ENCODE results near the gene GTF3A.

GTF3A gene

GRCh38 chr13:27432180-27432579, 7.8 kb downstream of the GTF3A start:
- Histone ChIP-seq H3K9ac (ENCODE audit: low read depth, low read length) (no peak overlapping the region), H4K20me1 (ENCODE audit: insufficient read depth, low read length) (peaks cover 47% of the 10 kb centered on the region), H3K4me1 (ENCODE audit: insufficient read depth, low read length) (peaks cover 52% of the 10 kb centered on the region), H3K27me3 (ENCODE audit: insufficient read depth, low read length, poor library complexity) (no peaks in the 10 kb centered on the region), H3K79me2 (ENCODE audit: insufficient read depth, low read length) (peaks cover 73% of the 10 kb centered on the region), H3K27ac (ENCODE audit: low read length) (peak overlapping the region; percentile 5; the same call in 1 of the 2 replicates), H3K9me3 (ENCODE audit: insufficient read depth, low read length, severe bottlenecking) (no peaks in the 10 kb centered on the region), H3K4me2 (ENCODE audit: insufficient read depth, low read length) (peak overlapping the region; percentile 5), H3K4me3 (ENCODE audit: low read depth in 1 of 2, low read length in 2 of 2) (no peak overlapping the region), H2AFZ (ENCODE audit: low read depth, low read length) (no peak overlapping the region), H3K36me3 (ENCODE audit: insufficient read depth, low read length) (peaks cover 94% of the 10 kb centered on the region)
- ATAC-seq (ENCODE audit: insufficient read depth, low read depth) (no peak), DNase-seq (no peak)
- TF ChIP-seq CTCF (IDR thresholded peaks at IDR 0.05; ENCODE audit: borderline replicate concordance, extremely low read depth, low read length, poor library complexity, severe bottlenecking): no peak
- no peak for TF ChIP-seq EZH2 (IDR thresholded peaks at IDR 0.05; ENCODE audit: borderline replicate concordance, low read depth, low read length, severe bottlenecking)

- ATAC-seq (ENCODE audit: insufficient read depth, low read depth) (no peak), DNase-seq (no peak)
- H3K79me2 ChIP-seq (ENCODE audit: insufficient read depth, low read length): peaks cover 67% of the 10 kb centered on the region
- no peak overlapping the region for H2AFZ ChIP-seq (ENCODE audit: low read depth, low read length)
- peak overlapping the region; percentile 34; the same call in 1 of the 2 replicates for H3K4me2 ChIP-seq (ENCODE audit: insufficient read depth, low read length)
- no peak overlapping the region for H3K9ac ChIP-seq (ENCODE audit: low read depth, low read length)
- H4K20me1 ChIP-seq (ENCODE audit: insufficient read depth, low read length): peaks cover 42% of the 10 kb centered on the region
- H3K4me1 ChIP-seq (ENCODE audit: insufficient read depth, low read length): peaks cover 47% of the 10 kb centered on the region
- H3K36me3 ChIP-seq (ENCODE audit: insufficient read depth, low read length): peaks cover 92% of the 10 kb centered on the region
- peak overlapping the region; percentile 39; the same call in 1 of the 2 replicates for H3K27ac ChIP-seq (ENCODE audit: low read length)
- TF ChIP-seq EZH2 (IDR thresholded peaks at IDR 0.05; ENCODE audit: borderline replicate concordance, low read depth, low read length, severe bottlenecking): no peak
- no peak for TF ChIP-seq CTCF (IDR thresholded peaks at IDR 0.05; ENCODE audit: borderline replicate concordance, extremely low read depth, low read length, poor library complexity, severe bottlenecking)
- no peaks in the 10 kb centered on the region for H3K27me3 ChIP-seq (ENCODE audit: insufficient read depth, low read length, poor library complexity)
- no peaks in the 10 kb centered on the region for H3K9me3 ChIP-seq (ENCODE audit: insufficient read depth, low read length, severe bottlenecking)
- H3K4me3 ChIP-seq (ENCODE audit: low read depth in 1 of 2, low read length in 2 of 2): no peak overlapping the region
Measured at GRCh38 chr13:27432611-27433210, 8.3 kb downstream of the GTF3A start.

- H3K27ac ChIP-seq (ENCODE audit: low read length): peak overlapping the region; percentile 43; the same call in 1 of the 2 replicates
- no peak overlapping the region for H3K4me3 ChIP-seq (ENCODE audit: low read depth in 1 of 2, low read length in 2 of 2)
- H3K36me3 ChIP-seq (ENCODE audit: insufficient read depth, low read length): peaks cover 70% of the 10 kb centered on the region
- no peaks in the 10 kb centered on the region for H3K9me3 ChIP-seq (ENCODE audit: insufficient read depth, low read length, severe bottlenecking)
- H3K4me2 ChIP-seq (ENCODE audit: insufficient read depth, low read length): no peak overlapping the region
- DNase-seq (no peak), ATAC-seq (ENCODE audit: insufficient read depth, low read depth) (no peak)
- TF ChIP-seq CTCF (IDR thresholded peaks at IDR 0.05; ENCODE audit: borderline replicate concordance, extremely low read depth, low read length, poor library complexity, severe bottlenecking) (no peak), EZH2 (IDR thresholded peaks at IDR 0.05; ENCODE audit: borderline replicate concordance, low read depth, low read length, severe bottlenecking) (no peak)
- H3K27me3 ChIP-seq (ENCODE audit: insufficient read depth, low read length, poor library complexity): no peaks in the 10 kb centered on the region
- no peak overlapping the region for H2AFZ ChIP-seq (ENCODE audit: low read depth, low read length)
- H4K20me1 ChIP-seq (ENCODE audit: insufficient read depth, low read length): peaks cover 15% of the 10 kb centered on the region; the same call in 1 of the 2 replicates
- H3K79me2 ChIP-seq (ENCODE audit: insufficient read depth, low read length): peaks cover 58% of the 10 kb centered on the region
- H3K4me1 ChIP-seq (ENCODE audit: insufficient read depth, low read length): peaks cover 39% of the 10 kb centered on the region
- H3K9ac ChIP-seq (ENCODE audit: low read depth, low read length): no peak overlapping the region
Measured at GRCh38 chr13:27437126-27437525, 12.7 kb downstream of the GTF3A start.

Data from DND-41 (cell line).